GM06990 (cell line): ENCODE results near the gene AFDN.

Source experiments
- DNase-seq: peaks from one replicate; pipeline ENCODE4 v3.0.0-alpha.2; 2011; ENCODE audit not compliant: insufficient read length; ENCODE audit errors: extremely low read depth
- H3K27me3 ChIP-seq: replicated peaks from 2 replicates; pipeline ENCODE4 v1.6.0; 2011; ENCODE audit warnings: low read length; ENCODE audit not compliant: control insufficient read depth, insufficient read depth
- H3K36me3 ChIP-seq: 2 replicates; pipeline ENCODE4 v1.5.1; 2011; ENCODE audit warnings: low read length; ENCODE audit not compliant: control insufficient read depth, insufficient read depth
- H3K4me3 ChIP-seq: replicated peaks from 2 replicates; pipeline ENCODE4 v1.5.1; 2011; ENCODE audit warnings: low read depth, mild to moderate bottlenecking, control low read depth, low read length
- TF ChIP-seq, protein P1 (sequence below): IDR thresholded peaks from 2 replicates; pipeline ENCODE4 v1.5.1; 2011; ENCODE audit warnings: low read length, control low read depth, mild to moderate bottlenecking, inconsistent platforms; ENCODE audit not compliant: insufficient read depth, poor library complexity, severe bottlenecking

The AFDN gene

DNA sequence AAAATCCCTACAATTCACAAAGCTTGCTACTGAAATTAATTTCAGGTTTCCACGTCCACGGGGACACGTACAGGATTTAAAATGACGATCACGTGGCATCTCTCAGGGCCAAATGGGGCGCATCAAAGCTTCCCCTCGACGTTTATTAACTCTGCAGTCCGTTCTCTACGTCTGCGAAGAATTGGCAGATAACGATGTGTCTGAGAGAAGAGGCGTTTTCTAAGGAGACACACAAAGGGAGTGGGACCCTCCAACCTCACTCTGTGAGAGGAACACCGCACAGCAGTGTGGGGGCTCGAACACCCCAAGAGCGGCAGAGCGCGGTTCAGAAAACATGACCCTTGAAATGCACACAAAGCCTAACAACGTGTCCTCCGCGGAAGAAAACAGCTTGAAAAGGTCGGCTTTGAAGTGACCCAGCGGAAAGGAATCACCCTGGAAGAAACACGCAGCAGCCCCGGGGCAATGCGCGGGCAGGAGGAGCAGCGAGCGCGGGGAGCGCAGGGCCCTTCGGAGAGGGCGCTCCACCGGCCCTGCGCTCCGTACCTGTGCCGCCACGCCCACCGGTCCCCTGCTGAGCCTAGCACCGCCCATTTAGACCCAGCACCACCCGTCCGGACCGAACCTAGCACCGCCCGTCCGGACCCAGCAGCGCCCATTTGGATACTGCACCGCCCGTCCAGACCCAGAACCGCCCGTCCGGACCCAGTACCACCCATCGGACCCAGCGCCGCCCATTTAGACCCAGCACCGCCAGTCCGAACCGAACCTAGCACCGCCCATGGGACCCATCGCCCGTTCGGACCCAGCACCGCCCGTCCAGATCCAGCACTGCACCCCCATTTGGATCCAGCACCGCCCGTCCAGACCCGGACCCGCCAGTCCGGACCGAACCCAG is 1.1 kb upstream of the AFDN start:
- peak; percentile 36 for DNase-seq
- no peaks in the 10 kb centered on the region for H3K27me3 ChIP-seq
- H3K36me3 ChIP-seq: no peaks in the 10 kb centered on the region
- TF ChIP-seq, protein P1, sequence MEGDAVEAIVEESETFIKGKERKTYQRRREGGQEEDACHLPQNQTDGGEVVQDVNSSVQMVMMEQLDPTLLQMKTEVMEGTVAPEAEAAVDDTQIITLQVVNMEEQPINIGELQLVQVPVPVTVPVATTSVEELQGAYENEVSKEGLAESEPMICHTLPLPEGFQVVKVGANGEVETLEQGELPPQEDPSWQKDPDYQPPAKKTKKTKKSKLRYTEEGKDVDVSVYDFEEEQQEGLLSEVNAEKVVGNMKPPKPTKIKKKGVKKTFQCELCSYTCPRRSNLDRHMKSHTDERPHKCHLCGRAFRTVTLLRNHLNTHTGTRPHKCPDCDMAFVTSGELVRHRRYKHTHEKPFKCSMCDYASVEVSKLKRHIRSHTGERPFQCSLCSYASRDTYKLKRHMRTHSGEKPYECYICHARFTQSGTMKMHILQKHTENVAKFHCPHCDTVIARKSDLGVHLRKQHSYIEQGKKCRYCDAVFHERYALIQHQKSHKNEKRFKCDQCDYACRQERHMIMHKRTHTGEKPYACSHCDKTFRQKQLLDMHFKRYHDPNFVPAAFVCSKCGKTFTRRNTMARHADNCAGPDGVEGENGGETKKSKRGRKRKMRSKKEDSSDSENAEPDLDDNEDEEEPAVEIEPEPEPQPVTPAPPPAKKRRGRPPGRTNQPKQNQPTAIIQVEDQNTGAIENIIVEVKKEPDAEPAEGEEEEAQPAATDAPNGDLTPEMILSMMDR: no peak
- H3K4me3 ChIP-seq: peak overlapping the region; percentile 80

DNA sequence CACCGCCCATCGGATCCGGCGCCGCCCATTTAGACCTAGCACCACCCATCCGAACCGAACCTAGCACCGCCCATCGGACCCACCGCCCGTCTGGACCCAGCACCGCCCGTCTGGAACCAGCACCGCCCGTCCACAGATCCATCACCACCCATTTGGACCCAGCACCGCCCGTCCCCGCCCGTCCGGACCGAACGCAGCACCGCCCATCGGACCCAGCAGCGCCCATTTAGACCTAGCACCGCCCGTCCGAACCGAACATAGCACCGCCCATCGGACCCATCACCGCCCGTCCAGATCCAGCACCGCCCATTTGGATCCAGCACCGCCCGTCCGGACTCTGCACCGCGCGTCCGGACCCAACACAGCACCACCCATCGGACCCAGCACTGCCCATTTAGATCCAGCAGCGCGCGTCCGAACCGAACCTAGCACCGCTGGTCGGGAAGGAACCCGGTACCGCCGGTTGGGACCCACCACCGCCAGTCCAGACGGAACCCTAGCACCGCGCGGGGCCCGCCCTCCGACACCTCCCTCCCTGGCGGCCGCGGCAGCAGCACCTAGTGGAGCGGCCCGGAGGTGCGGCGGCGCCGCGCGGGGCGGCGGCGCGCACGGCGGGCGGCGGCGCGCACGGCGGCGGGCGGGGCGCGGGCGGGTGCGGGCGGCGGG is 348 bp upstream of the AFDN start:
- H3K4me3 ChIP-seq: peak overlapping the region; percentile 80
- no peaks in the 10 kb centered on the region for H3K36me3 ChIP-seq
- TF ChIP-seq, protein P1: peak; percentile 29
- no peaks in the 10 kb centered on the region for H3K27me3 ChIP-seq
- DNase-seq: peak; percentile 72

DNA sequence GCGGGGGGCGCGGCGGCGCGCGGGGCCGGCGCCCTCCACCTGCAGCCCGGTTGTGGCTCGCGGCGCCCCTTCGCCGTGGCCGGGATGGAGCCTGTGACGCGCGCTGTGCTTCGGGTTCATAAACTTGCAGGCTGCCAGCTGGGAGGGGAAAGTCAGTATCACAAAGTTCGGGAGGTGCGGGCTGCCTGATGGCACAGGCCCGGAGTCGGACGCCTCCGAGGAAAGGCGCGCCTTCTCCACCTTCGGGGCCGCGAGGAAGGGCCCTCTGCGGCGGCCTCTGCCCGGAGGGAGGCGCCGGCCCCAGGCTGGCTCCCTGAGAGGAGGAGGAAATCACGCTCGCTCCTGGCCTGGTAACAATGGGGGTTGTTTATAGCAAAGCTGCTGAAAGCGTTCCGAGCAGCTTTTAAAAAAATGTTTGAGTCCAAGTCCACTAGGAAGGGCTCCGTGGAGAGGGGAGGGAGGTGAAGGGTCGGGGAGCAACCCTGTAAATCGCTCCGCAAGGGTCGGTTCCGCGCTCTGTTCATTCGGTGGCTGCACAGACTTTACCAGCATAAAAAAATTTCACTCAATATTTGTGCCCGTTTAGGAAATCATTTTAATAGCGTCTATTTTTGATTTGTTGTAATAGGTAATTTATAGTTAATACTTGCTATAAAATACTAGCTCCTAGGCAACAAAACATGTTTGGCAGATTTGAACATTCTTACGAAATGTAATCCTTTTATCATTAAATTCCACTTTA is 1.0 kb downstream of the AFDN start:
- TF ChIP-seq, protein P1: peak; percentile 12
- H3K27me3 ChIP-seq: no peaks in the 10 kb centered on the region
- DNase-seq: peak; percentile 63
- no peaks in the 10 kb centered on the region for H3K36me3 ChIP-seq
- peak overlapping the region; percentile 71 for H3K4me3 ChIP-seq

DNA sequence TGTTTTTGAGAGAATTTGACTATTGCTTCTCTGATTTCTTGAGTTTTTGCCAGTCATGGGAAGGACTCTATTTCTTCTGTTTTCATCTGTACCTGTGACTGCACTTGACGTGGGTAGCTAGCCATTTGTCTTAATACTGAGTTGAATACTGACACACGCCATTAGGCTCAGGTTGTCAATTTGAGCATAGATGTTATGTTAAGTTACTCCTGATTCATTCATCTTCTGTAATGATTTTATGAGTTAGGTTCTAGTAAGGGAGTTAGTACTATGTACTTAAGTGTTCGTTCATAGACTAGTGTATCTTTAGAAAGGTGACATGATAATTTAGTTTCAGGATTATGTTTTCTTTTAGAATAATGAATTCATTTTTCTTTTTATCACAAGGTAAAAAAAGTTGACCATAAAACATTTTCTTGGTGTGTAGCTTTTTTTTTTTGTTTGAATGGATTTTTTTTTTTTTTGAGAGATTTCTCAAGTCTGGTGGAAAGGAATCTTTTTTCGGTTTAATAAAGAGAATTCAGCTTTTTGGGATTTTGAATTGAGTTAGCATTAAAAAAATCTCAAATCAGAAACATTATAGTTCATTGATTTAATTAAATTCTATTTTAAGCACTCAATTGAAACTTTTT is 1.7 kb downstream of the AFDN start:
- TF ChIP-seq, protein P1: no peak

DNA sequence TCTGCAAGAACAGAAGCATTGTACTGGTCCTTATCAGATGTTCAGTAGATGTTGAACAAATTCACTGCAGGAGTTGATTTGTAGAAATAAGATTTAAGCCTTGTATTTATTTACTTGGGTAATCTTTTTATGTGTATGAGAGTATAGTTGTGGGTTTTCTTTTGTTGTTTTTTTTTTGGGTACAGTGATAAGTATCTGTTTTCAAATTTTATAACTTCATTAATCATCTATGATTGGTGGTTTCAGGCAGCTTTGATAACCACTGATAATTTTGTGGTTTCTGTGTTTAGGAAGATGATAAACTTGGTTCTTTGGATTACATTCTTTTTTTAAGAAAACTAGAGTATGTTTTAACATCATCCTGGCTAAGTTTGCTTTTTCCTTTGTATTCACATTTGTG is 2.8 kb downstream of the AFDN start:
- Histone ChIP-seq H3K4me3 (no peak overlapping the region), H3K36me3 (no peaks in the 10 kb centered on the region), H3K27me3 (no peaks in the 10 kb centered on the region)
- TF ChIP-seq, protein P1: no peak
- DNase-seq: no peak

More for the DNA sequence above, 1.7 kb downstream of the AFDN start:
- Histone ChIP-seq H3K4me3 (no peak overlapping the region), H3K36me3 (no peaks in the 10 kb centered on the region), H3K27me3 (no peaks in the 10 kb centered on the region)
- no peak for DNase-seq
